ENCODE measurements around the gene ETAA1. TPM values are rescaled to one million over a fixed set of nuclear protein-coding genes. Genes with fewer than 3 reads are reported as not detected.

ETAA1 gene
- total RNA-seq: 1 to 10 TPM; 5.8 to 7.9 TPM
- long read RNA-seq, transcript ETAA1-201 (6 exons, 3,418 nt): major isoform, 5 of 7 reads
- long read RNA-seq, partial matches to known transcripts: 1 of 7 reads
- long read RNA-seq, other reads (novel, unspliced or antisense): 1 of 7 reads

GRCh38 chr2:67397143-67397986 is at the start of gene ETAA1:
ETAA1 (plus strand) TSS chr2:67397333; CDS start chr2:67397449, 116 bp downstream.
- intact Hi-C loops (cut with DNase I, micrococcal nuclease): no loop called here
- ATAC-seq (peak; percentile 99), DNase-seq (peak; percentile 91 to 96)

GRCh38 chr2:67366832-67367412 is 30.2 kb upstream of the ETAA1 start:
- intact Hi-C loops (cut with DNase I, micrococcal nuclease): no loop called here
- ATAC-seq: peak; percentile 91
- DNase-seq: no peak

- DNase-seq: no peak
- no peak for ATAC-seq
- intact Hi-C loops (cut with DNase I, micrococcal nuclease): no loop called here
These were observed 22.7 kb upstream of the ETAA1 start for GRCh38 chr2:67374481-67374880.

- intact Hi-C loops (cut with DNase I, micrococcal nuclease): no loop called here
- ATAC-seq: no peak
- no peak for DNase-seq
These were observed 22.2 kb upstream of the ETAA1 start for GRCh38 chr2:67374949-67375348.

GRCh38 chr2:67378555-67378954 is 18.6 kb upstream of the ETAA1 start:
- DNase-seq (no peak), ATAC-seq (no peak)
- intact Hi-C loops (cut with DNase I, micrococcal nuclease): no loop called here

- intact Hi-C loops (cut with DNase I, micrococcal nuclease): no loop called here
- ATAC-seq (no peak), DNase-seq (no peak)
These were observed 18.1 kb upstream of the ETAA1 start for GRCh38 chr2:67379048-67379447.

GRCh38 chr2:67384123-67384822 is 12.9 kb upstream of the ETAA1 start:
- ATAC-seq (no peak), DNase-seq (no peak)
- intact Hi-C loops (cut with DNase I, micrococcal nuclease): no loop called here

- DNase-seq (no peak), ATAC-seq (no peak)
- intact Hi-C loops (cut with DNase I, micrococcal nuclease): no loop called here
These were observed 8.5 kb upstream of the ETAA1 start for GRCh38 chr2:67388680-67389079.

- ATAC-seq (no peak), DNase-seq (no peak)
- intact Hi-C loops (cut with DNase I, micrococcal nuclease): no loop called here
These were observed 7.8 kb upstream of the ETAA1 start for GRCh38 chr2:67389286-67389685.

GRCh38 chr2:67389788-67390187 is 7.3 kb upstream of the ETAA1 start:
- ATAC-seq: no peak
- intact Hi-C loops (cut with DNase I, micrococcal nuclease): no loop called here

GRCh38 chr2:67393237-67393636 is 3.9 kb upstream of the ETAA1 start:
- intact Hi-C loops (cut with DNase I, micrococcal nuclease): no loop called here
- no peak for DNase-seq
- no peak for ATAC-seq

More at GRCh38 chr2:67389788-67390187, 7.3 kb upstream of the ETAA1 start:
- DNase-seq: no peak

- no peak for ATAC-seq
These were observed 2.4 kb upstream of the ETAA1 start for GRCh38 chr2:67394734-67395133.

GRCh38 chr2:67399144-67399543 is 2.0 kb downstream of the ETAA1 start:
- ATAC-seq: no peak
- DNase-seq: no peak
- intact Hi-C loops (cut with DNase I, micrococcal nuclease): no loop called here

More at GRCh38 chr2:67394734-67395133, 2.4 kb upstream of the ETAA1 start:
- intact Hi-C loops (cut with DNase I, micrococcal nuclease): no loop called here
- no peak for DNase-seq

GRCh38 chr2:67399831-67400489 is 2.8 kb downstream of the ETAA1 start:
- DNase-seq (no peak), ATAC-seq (no peak)
- intact Hi-C loops (cut with DNase I, micrococcal nuclease): no loop called here

- no peak for DNase-seq
- ATAC-seq: no peak
- intact Hi-C loops (cut with DNase I, micrococcal nuclease): no loop called here
These were observed 3.7 kb downstream of the ETAA1 start for GRCh38 chr2:67400560-67401485.

- DNase-seq (no peak), ATAC-seq (no peak)
- intact Hi-C loops (cut with DNase I, micrococcal nuclease): no loop called here
These were observed 11.2 kb downstream of the ETAA1 start for GRCh38 chr2:67408346-67408745.

GRCh38 chr2:67412424-67412823 is 15.3 kb downstream of the ETAA1 start:
- ATAC-seq (no peak), DNase-seq (no peak)
- intact Hi-C loops (cut with DNase I, micrococcal nuclease): no loop called here

- ATAC-seq (no peak), DNase-seq (no peak)
- intact Hi-C loops (cut with DNase I, micrococcal nuclease): no loop called here
These were observed 17.7 kb downstream of the ETAA1 start for GRCh38 chr2:67414867-67415266.
